Endodermal cell (in vitro differentiated cells): ENCODE data around the gene ITGA11. TPM values are rescaled to one million over a fixed set of nuclear protein-coding genes. Genes with fewer than 3 reads are reported as not detected.

Source experiments
- DNase-seq: peaks from one replicate; pipeline ENCODE4 v3.0.0-alpha.2; 2017
- H3K27ac ChIP-seq: 2 replicates; pipeline ENCODE4 v1.5.1; 2013; ENCODE audit warnings: mild to moderate bottlenecking, low read depth, low read length, moderate library complexity
- H3K27me3 ChIP-seq: 2 replicates; pipeline ENCODE4 v1.6.1; 2013; ENCODE audit warnings: mild to moderate bottlenecking, low read length, moderate library complexity; ENCODE audit not compliant: insufficient read depth, control insufficient read depth, poor library complexity, severe bottlenecking
- H3K36me3 ChIP-seq: 2 replicates; pipeline ENCODE4 v1.7.0; 2013; ENCODE audit warnings: mild to moderate bottlenecking, low read length, moderate library complexity; ENCODE audit not compliant: control insufficient read depth, insufficient read depth
- H3K4me1 ChIP-seq: one replicate; pipeline ENCODE4 v1.7.0; 2013; ENCODE audit warnings: low read length; ENCODE audit not compliant: control insufficient read depth, insufficient read depth
- H3K4me3 ChIP-seq: 2 replicates; pipeline ENCODE4 v1.5.1; 2013; ENCODE audit warnings: mild to moderate bottlenecking, low read length, moderate library complexity
- H3K9ac ChIP-seq: 2 replicates; pipeline ENCODE4 v1.6.1; 2013; ENCODE audit warnings: mild to moderate bottlenecking, low read length, moderate library complexity; ENCODE audit not compliant: poor library complexity, severe bottlenecking; ENCODE audit errors: extremely low read depth
- H3K9me3 ChIP-seq: 2 replicates; pipeline ENCODE4 v1.6.1; 2013; ENCODE audit warnings: mild to moderate bottlenecking, low read length, moderate library complexity; ENCODE audit not compliant: control insufficient read depth
- H3K27ac Mint-ChIP-seq: 2 replicates; pipeline ENCODE4 v1.8.0; 2020; ENCODE audit warnings: mixed read lengths
- H3K27me3 Mint-ChIP-seq: 2 replicates; pipeline ENCODE4 v1.8.0; 2021; ENCODE audit warnings: mild to moderate bottlenecking, mixed read lengths; ENCODE audit not compliant: insufficient read depth
- H3K36me3 Mint-ChIP-seq: 2 replicates; pipeline ENCODE4 v1.8.0; 2020; ENCODE audit warnings: low read depth, mixed read lengths
- H3K4me1 Mint-ChIP-seq: 2 replicates; pipeline ENCODE4 v1.8.0; 2020; ENCODE audit warnings: mixed read lengths
- H3K4me3 Mint-ChIP-seq: 2 replicates; pipeline ENCODE4 v1.8.0; 2020; ENCODE audit warnings: mild to moderate bottlenecking, moderate library complexity, mixed read lengths
- H3K9me3 Mint-ChIP-seq: 2 replicates; pipeline ENCODE4 v1.8.0; 2020; ENCODE audit warnings: mild to moderate bottlenecking, mixed read lengths
- CTCF ChIP-seq: fragments of 200-600 bp; sonication (generic); conservative IDR thresholded peaks from 2 replicates; pipeline ENCODE4 v1.5.0; 2021; ENCODE audit warnings: antibody characterized with exemption, mild to moderate bottlenecking
- WGBS, 2 experiments: methylation state at CpG; one replicate each; pipeline versions ENCODE4 v1.1.5 to v1.1.7; 2013; ENCODE audit warnings: missing lambda C conversion rate in 2 of 2, mixed read lengths in 1 of 2; ENCODE audit not compliant: insufficient coverage in 1 of 2, insufficient read length in 1 of 2; 5-methylcytosine and 5-hydroxymethylcytosine counted together
- total RNA-seq, 2 donors: library from RNA; stranded (reverse); fragmentation: NEBNext Ultra II Directional in 1 of 2; extraction: Animal tissue kit (Norgen Biotek cat#: 25700) in 1 of 2; gene quantifications; 2 replicates in 1 of 2; 3 replicates in 1 of 2; pipeline ENCODE4 v1.2.1, GENCODE V29; 2021

Gene ITGA11
- total RNA-seq, 2 donors from 2014 or later: 0.35 to 1.4 TPM

GRCh38 chr15:68352401-68353062, 79.4 kb downstream of the ITGA11 start:
- no peaks in the 10 kb centered on the region for H3K27me3 ChIP-seq
- Mint-ChIP-seq H3K4me3 (no peak overlapping the region), H3K27ac (peak overlapping the region; percentile 55), H3K27me3 (peaks cover 4% of the 10 kb centered on the region), H3K9me3 (peaks cover 12% of the 10 kb centered on the region), H3K36me3 (no peaks in the 10 kb centered on the region), H3K4me1 (no peaks in the 10 kb centered on the region)
- no peak overlapping the region for H3K9ac ChIP-seq
- H3K4me1 ChIP-seq: no peaks in the 10 kb centered on the region
- H3K9me3 ChIP-seq: peaks cover 13% of the 10 kb centered on the region
- WGBS, 2 experiments: 94 to 96% methylated on average over 9 to 10 of the region's 10 CpGs
- no peak overlapping the region for H3K4me3 ChIP-seq
- no peak overlapping the region for H3K27ac ChIP-seq
- no peak for DNase-seq
- no peak for TF ChIP-seq CTCF
- no peaks in the 10 kb centered on the region for H3K36me3 ChIP-seq

GRCh38 chr15:68349151-68349550, 82.8 kb downstream of the ITGA11 start:
- DNase-seq: no peak
- Histone ChIP-seq H3K36me3 (no peaks in the 10 kb centered on the region), H3K27me3 (no peaks in the 10 kb centered on the region), H3K4me3 (no peak overlapping the region), H3K27ac (no peak overlapping the region), H3K9ac (no peak overlapping the region), H3K9me3 (no peaks in the 10 kb centered on the region), H3K4me1 (no peaks in the 10 kb centered on the region)
- no peak overlapping the region for H3K4me3 Mint-ChIP-seq
- no peaks in the 10 kb centered on the region for H3K36me3 Mint-ChIP-seq
- no peak for TF ChIP-seq CTCF
- 83 to 96% methylated on average over 5 to 6 of the region's 6 CpGs for whole genome bisulfite sequencing, 2 experiments
- no peaks in the 10 kb centered on the region for H3K4me1 Mint-ChIP-seq
- H3K27me3 Mint-ChIP-seq: no peaks in the 10 kb centered on the region
- H3K27ac Mint-ChIP-seq: no peak overlapping the region
- H3K9me3 Mint-ChIP-seq: no peaks in the 10 kb centered on the region

- Mint-ChIP-seq H3K36me3 (no peaks in the 10 kb centered on the region), H3K27ac (no peak overlapping the region), H3K27me3 (no peaks in the 10 kb centered on the region), H3K9me3 (no peaks in the 10 kb centered on the region), H3K4me3 (no peak overlapping the region), H3K4me1 (no peaks in the 10 kb centered on the region)
- WGBS, 2 experiments: 89 to 100% methylated on average over 3 to 9 of the region's 9 CpGs
- no peak for DNase-seq
- no peak for TF ChIP-seq CTCF
- Histone ChIP-seq H3K9ac (no peak overlapping the region), H3K36me3 (no peaks in the 10 kb centered on the region), H3K27me3 (no peaks in the 10 kb centered on the region), H3K4me1 (no peaks in the 10 kb centered on the region), H3K4me3 (no peak overlapping the region), H3K27ac (no peak overlapping the region), H3K9me3 (no peaks in the 10 kb centered on the region)
Observed at GRCh38 chr15:68348606-68349005, 83.4 kb downstream of the ITGA11 start.
